HG03039 (cell line): ENCODE data around the gene FNBP1.

ENCODE experiments used
- ATAC-seq: cut with Tn5 transposase; IDR thresholded peaks from one replicate; pipeline ENCODE4 v1.9.1; 2021; ENCODE audit warnings: mild to moderate bottlenecking, moderate library complexity; ENCODE audit not compliant: unreplicated experiment

Gene FNBP1

GRCh38 chr9:130045725-130046450, 2.9 kb upstream of the FNBP1 start:
- no peak for ATAC-seq

GRCh38 chr9:130043654-130044623, 950 bp upstream of the FNBP1 start:
- no peak for ATAC-seq

- no peak for ATAC-seq
Observed at GRCh38 chr9:130042406-130042884, 544 bp downstream of the FNBP1 start.

GRCh38 chr9:130041648-130042405, 1.2 kb downstream of the FNBP1 start:
- no peak for ATAC-seq

GRCh38 chr9:130040984-130041647, 1.9 kb downstream of the FNBP1 start:
- no peak for ATAC-seq

GRCh38 chr9:130039528-130040147, 3.4 kb downstream of the FNBP1 start:
- ATAC-seq: no peak

- no peak for ATAC-seq
Observed at GRCh38 chr9:130036099-130036498, 6.9 kb downstream of the FNBP1 start.

- no peak for ATAC-seq
Observed at GRCh38 chr9:130034570-130034969, 8.4 kb downstream of the FNBP1 start.

GRCh38 chr9:130030651-130031127, 12.3 kb downstream of the FNBP1 start:
- ATAC-seq: no peak

GRCh38 chr9:130029223-130029973, 13.6 kb downstream of the FNBP1 start:
- no peak for ATAC-seq

- ATAC-seq: no peak
Observed at GRCh38 chr9:130028493-130029222, 14.3 kb downstream of the FNBP1 start.

GRCh38 chr9:130027533-130028365, 15.2 kb downstream of the FNBP1 start:
- ATAC-seq: no peak

GRCh38 chr9:130026583-130027340, 16.2 kb downstream of the FNBP1 start:
- ATAC-seq: no peak

- no peak for ATAC-seq
Observed at GRCh38 chr9:130024597-130024994, 18.4 kb downstream of the FNBP1 start.

GRCh38 chr9:130023994-130024596, 18.9 kb downstream of the FNBP1 start:
- ATAC-seq: no peak

GRCh38 chr9:130023144-130023787, 19.7 kb downstream of the FNBP1 start:
- ATAC-seq: peak; percentile 32
